SK-N-SH treated with all-trans-retinoic acid at 6 μM for 48 hours (cell line): ENCODE measurements around the gene FRYL.
"Not testable (repeated sequence)": the region's sequence is repeated elsewhere in the genome, so short reads cannot be mapped to it uniquely, and the experiment has no call there.

Experiments used
- ATAC-seq: fragments of 200-7000 bp; cut with Tn5 transposase; 3 replicates; pipeline ENCODE4 v1.9.1; 2020; ENCODE audit warnings: mild to moderate bottlenecking, moderate library complexity
- ARNTL ChIP-seq: fragments of 450-650 bp; formaldehyde crosslinking; IDR thresholded peaks from 2 replicates; pipeline ENCODE4 v1.5.0; 2020; ENCODE audit warnings: low read depth, mild to moderate bottlenecking, moderate library complexity, borderline replicate concordance
- CREB5 ChIP-seq: fragments of 250-450 bp; sonication (Bioruptor Pico); IDR thresholded peaks from 2 replicates; pipeline ENCODE4 v1.5.1; 2020; ENCODE audit warnings: low read depth, mild to moderate bottlenecking, moderate library complexity
- CSDC2 ChIP-seq: fragments of 250-450 bp; sonication (Bioruptor Pico); IDR thresholded peaks from 2 replicates; pipeline ENCODE4 v1.5.0; 2020; ENCODE audit warnings: mild to moderate bottlenecking, moderate library complexity
- ESRRG ChIP-seq: fragments of 250-450 bp; sonication (Bioruptor Pico); IDR thresholded peaks from 2 replicates; pipeline ENCODE4 v1.6.1; 2021; ENCODE audit warnings: mild to moderate bottlenecking
- GLIS3 ChIP-seq: fragments of 250-450 bp; sonication (Bioruptor Pico); IDR thresholded peaks from 2 replicates; pipeline ENCODE4 v1.5.0; 2020; ENCODE audit warnings: mild to moderate bottlenecking, moderate library complexity
- ISL1 ChIP-seq: fragments of 250-450 bp; sonication (Bioruptor Pico); IDR thresholded peaks from 2 replicates; pipeline ENCODE4 v2.1.2; 2022; ENCODE audit warnings: mild to moderate bottlenecking, moderate library complexity
- OSR1 ChIP-seq: fragments of 250-450 bp; sonication (Bioruptor Pico); IDR thresholded peaks from 2 replicates; pipeline ENCODE4 v1.8.0; 2022; ENCODE audit warnings: moderate library complexity, mild to moderate bottlenecking, inconsistent platforms
- PATZ1 ChIP-seq: fragments of 250-450 bp; sonication (Bioruptor Pico); IDR thresholded peaks from 2 replicates; pipeline ENCODE4 v1.8.0; 2020; ENCODE audit warnings: mild to moderate bottlenecking, moderate library complexity, borderline replicate concordance
- POU6F1 ChIP-seq: fragments of 250-450 bp; sonication (Bioruptor Pico); IDR thresholded peaks from 2 replicates; pipeline ENCODE4 v1.8.0; 2021; ENCODE audit warnings: low read depth, mild to moderate bottlenecking, moderate library complexity, borderline replicate concordance
- PPARA ChIP-seq: fragments of 250-450 bp; sonication (Bioruptor Pico); IDR thresholded peaks from 2 replicates; pipeline ENCODE4 v1.5.0; 2020; ENCODE audit warnings: mild to moderate bottlenecking, borderline replicate concordance
- RARB ChIP-seq: fragments of 250-450 bp; sonication (Bioruptor Pico); IDR thresholded peaks from 2 replicates; pipeline ENCODE4 v1.8.0; 2021; ENCODE audit warnings: mild to moderate bottlenecking, moderate library complexity
- SNAI2 ChIP-seq: fragments of 250-450 bp; sonication (Bioruptor Pico); IDR thresholded peaks from 2 replicates; pipeline ENCODE4 v1.5.0; 2020; ENCODE audit warnings: mild to moderate bottlenecking, moderate library complexity
- TCF4 ChIP-seq: fragments of 250-450 bp; sonication (Bioruptor Pico); IDR thresholded peaks from 2 replicates; pipeline ENCODE4 v1.8.0; 2021; ENCODE audit warnings: mild to moderate bottlenecking, moderate library complexity, borderline replicate concordance
- TSHZ2 ChIP-seq: fragments of 250-450 bp; sonication (Bioruptor Pico); IDR thresholded peaks from 2 replicates; pipeline ENCODE4 v1.5.0; 2020; ENCODE audit warnings: mild to moderate bottlenecking, moderate library complexity
- ZC3H10 ChIP-seq: fragments of 250-450 bp; sonication (Bioruptor Pico); IDR thresholded peaks from 2 replicates; pipeline ENCODE4 v1.5.1; 2021; ENCODE audit warnings: mild to moderate bottlenecking, moderate library complexity
- ZFP30 ChIP-seq: fragments of 450-650 bp; formaldehyde crosslinking; IDR thresholded peaks from 2 replicates; pipeline ENCODE4 v1.5.0; 2022; ENCODE audit warnings: mild to moderate bottlenecking, moderate library complexity
- ZNF565 ChIP-seq: fragments of 450-650 bp; formaldehyde crosslinking; conservative IDR thresholded peaks from 2 replicates; pipeline ENCODE4 v1.5.0; 2020; ENCODE audit warnings: low read depth, mild to moderate bottlenecking, moderate library complexity
- ZNF70 ChIP-seq: fragments of 450-650 bp; formaldehyde crosslinking; IDR thresholded peaks from 2 replicates; pipeline ENCODE4 v1.5.0; 2020; ENCODE audit warnings: mild to moderate bottlenecking, moderate library complexity
- ZNF8 ChIP-seq: fragments of 450-650 bp; formaldehyde crosslinking; IDR thresholded peaks from 2 replicates; pipeline ENCODE4 v1.5.0; 2020; ENCODE audit warnings: mild to moderate bottlenecking, moderate library complexity

Gene FRYL

GRCh38 chr4:48640225-48640624, 139.9 kb downstream of the FRYL start:
- no peak for ATAC-seq
- TF ChIP-seq TSHZ2 (CRISPR knock-in tag) (no peak), ARNTL (no peak), GLIS3 (no peak), OSR1 (CRISPR knock-in tag) (no peak), POU6F1 (CRISPR knock-in tag) (no peak), ISL1 (CRISPR knock-in tag) (no peak), TCF4 (CRISPR knock-in tag) (no peak), ZNF8 (no peak)

GRCh38 chr4:48639807-48640206, 140.3 kb downstream of the FRYL start:
- no peak for TF ChIP-seq RARB (CRISPR knock-in tag)
- no peak for TF ChIP-seq PPARA (CRISPR knock-in tag)
- no peak for TF ChIP-seq CSDC2 (CRISPR knock-in tag)
- no peak for TF ChIP-seq POU6F1 (CRISPR knock-in tag)
- no peak for TF ChIP-seq SNAI2 (CRISPR knock-in tag)
- TF ChIP-seq TCF4 (CRISPR knock-in tag) = no peak
- no peak for TF ChIP-seq ZNF70 (CRISPR knock-in tag)
- TF ChIP-seq ESRRG (CRISPR knock-in tag) = no peak
- no peak for TF ChIP-seq ARNTL
- no peak for TF ChIP-seq OSR1 (CRISPR knock-in tag)
- TF ChIP-seq PATZ1 (CRISPR knock-in tag) = no peak
- TF ChIP-seq ZNF565 (CRISPR knock-in tag) = no peak
- TF ChIP-seq ZFP30 (CRISPR knock-in tag) = no peak
- no peak for TF ChIP-seq ZC3H10 (CRISPR knock-in tag)
- no peak for TF ChIP-seq GLIS3
- ATAC-seq = no peak

GRCh38 chr4:48638586-48638985, 141.5 kb downstream of the FRYL start:
- ATAC-seq = not testable (repeated sequence)

- ATAC-seq = no peak
- TF ChIP-seq PPARA (CRISPR knock-in tag) (no peak), ZC3H10 (CRISPR knock-in tag) (no peak), ISL1 (CRISPR knock-in tag) (no peak), CREB5 (CRISPR knock-in tag) (no peak)
- TF ChIP-seq, all 23 proteins: peak for 0
These were observed 143.2 kb downstream of the FRYL start for GRCh38 chr4:48636911-48637310.
